T-helper 22 cell (primary cell): ENCODE results near the gene PDE5A.
"Not testable (repeated sequence)": the region's sequence is repeated elsewhere in the genome, so short reads cannot be mapped to it uniquely, and the experiment has no call there.

Experiments used
- DNase-seq: peaks from one replicate; pipeline ENCODE4 v3.0.0-alpha.2; 2020; ENCODE audit warnings: low read depth

Gene PDE5A

DNA sequence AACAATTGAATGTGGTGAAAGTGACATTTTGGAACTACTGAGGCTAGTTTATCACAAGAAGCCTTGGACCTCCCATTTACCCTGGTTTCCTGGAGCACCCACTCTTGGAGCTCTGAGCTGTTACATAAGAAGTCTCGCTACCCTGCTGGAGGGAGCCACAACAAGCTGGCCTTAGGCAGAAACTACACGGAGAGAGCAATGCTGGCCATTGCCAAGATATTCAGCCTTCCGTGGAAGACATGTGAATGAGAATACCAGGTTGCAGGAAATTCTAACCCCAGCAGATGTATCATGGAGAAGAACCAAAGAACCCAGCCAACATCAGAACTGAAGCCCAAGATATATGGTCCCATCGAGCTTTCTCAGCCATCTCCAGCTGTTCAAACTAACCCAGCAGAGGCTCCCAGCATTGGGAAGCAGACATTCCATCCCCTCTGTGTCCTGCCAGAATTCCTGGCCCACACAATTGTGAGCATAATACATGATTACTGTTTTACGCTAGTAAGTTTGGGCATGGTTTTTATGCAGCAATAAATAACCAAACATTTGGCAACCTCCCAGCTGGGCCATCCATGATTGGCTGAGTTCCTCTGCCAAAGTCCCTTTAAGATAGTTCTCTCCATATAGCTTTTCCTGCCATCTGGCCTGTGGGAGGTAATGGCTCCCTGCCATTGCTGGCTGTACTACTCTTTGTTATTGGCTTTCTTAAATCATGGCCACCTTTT lies 17.9 kb upstream of the PDE5A start:
- no peak for DNase-seq

DNA sequence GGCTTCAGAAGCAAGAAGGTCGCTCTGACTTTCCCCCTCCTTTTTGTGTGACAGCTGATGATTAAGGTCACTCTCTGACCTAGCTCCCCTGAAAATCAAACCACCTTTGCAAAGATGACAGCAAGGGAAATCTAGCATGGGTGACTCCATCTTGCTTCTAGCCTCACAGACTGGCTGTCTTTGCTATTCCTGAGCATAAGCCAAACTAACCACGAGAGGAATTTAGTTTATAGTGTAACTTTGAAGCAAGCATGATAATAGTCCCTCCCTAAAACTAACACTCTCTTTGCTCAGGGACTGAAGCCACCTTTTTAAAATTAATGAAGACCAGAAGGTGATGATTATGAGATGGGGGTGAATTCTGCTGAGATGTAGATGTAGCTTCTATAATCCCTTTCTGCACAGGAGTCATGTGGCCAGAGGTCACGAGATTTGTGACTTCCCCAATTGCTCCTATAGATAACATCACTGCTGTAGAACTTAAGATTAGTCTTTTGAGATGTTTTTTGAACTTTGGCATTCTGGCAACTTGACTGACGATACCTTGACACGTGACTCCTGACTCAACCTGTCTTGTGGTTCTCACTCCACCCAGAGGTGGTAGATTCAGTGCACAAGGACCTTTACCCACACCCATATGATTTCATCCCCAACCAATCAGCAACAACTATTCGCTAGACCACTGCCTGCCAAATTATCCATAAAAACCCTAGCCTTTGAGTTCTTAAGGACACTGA lies 14.9 kb upstream of the PDE5A start:
- no peak for DNase-seq

DNA sequence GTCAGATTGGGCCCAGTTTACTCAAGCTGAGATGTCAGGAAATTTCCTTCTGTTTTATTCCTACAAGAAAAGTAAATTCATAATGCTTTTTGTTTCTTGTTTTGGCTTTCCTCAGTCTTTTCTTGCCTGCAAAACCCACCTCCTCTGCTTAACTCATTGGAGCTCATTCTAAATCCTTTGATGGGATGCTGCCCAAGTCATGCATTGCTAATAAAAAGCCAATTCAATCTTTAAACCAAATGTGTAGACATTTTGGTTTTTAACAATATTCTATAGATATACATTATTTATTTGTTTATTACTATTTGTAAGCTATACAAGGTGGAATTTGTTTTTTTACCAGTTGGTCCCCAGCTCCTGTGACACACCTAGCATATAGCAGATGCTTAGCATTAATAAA lies 13.2 kb upstream of the PDE5A start:
- no peak for DNase-seq

DNA sequence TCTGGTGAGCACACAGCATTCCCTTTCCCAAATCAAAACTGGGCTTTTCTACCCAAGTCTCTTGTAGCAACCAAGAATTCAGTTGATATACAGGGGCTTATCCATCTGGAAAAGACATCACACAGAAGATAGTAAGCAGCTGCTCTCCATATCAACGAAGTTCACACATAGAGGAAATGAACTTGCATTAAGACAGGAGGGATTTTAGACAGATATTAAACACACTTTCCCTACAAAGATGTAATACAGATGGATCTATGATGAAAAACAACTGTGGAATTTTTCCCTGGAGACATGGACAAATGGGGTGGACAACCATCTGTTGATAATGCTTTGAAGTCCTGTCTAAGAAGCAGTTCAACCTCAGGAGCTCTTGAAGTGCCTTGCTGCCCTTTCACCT lies 9.8 kb upstream of the PDE5A start:
- no peak for DNase-seq

DNA sequence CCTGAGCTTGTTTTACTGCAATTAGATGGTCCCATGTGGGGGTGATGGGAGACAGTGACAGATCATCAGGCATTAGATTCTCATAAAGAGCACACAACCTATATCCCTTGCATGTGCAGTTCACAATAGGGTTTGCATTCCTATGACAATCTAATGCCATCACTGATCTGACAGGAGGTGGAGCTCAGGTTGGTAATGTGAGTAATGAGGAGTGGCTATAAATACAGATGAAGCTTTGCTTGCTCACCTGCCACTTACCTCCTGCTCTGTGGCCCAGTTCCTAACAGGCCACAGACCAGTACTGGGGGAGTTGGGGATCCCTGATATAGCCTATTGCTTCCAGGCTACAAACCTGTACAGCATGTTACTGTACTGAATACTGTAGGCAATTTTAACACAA lies 8.2 kb upstream of the PDE5A start:
- DNase-seq, result not testable (repeated sequence)

DNA sequence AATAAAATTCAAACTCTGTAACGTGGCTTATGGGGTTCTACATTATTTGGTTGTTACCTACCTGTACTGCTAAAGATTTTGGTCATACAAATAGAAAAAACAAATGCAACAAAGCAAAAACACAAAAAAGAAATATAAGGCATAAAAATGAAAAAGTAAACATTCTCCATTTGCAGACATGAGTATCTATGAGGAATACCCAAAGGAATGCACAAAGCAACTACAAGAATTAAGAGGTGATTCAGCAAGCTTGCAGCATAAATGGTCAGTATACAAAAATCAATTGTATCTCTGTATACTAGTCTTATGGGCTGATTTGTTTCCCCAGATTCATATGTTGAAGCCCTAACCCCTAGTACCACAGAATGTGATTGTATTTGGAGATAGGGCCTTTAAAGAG lies 3.6 kb upstream of the PDE5A start:
- no peak for DNase-seq

DNA sequence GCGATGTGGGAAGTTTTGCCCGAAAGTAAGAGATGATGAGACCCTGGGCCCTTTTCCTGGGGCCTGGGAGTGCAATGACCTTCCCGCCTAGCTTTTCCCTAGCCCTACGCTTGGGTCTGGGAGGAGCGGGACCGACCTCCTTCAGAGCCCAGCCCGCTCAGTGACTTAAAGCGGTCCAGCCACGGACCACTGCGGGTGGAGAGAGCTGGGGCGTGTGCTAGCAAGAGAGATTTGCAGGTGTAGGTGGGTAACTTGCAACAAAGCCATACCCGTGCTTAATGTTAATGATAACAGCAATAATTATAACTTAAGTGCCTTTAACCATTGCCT lies 503 bp upstream of the PDE5A start:
- no peak for DNase-seq

DNA sequence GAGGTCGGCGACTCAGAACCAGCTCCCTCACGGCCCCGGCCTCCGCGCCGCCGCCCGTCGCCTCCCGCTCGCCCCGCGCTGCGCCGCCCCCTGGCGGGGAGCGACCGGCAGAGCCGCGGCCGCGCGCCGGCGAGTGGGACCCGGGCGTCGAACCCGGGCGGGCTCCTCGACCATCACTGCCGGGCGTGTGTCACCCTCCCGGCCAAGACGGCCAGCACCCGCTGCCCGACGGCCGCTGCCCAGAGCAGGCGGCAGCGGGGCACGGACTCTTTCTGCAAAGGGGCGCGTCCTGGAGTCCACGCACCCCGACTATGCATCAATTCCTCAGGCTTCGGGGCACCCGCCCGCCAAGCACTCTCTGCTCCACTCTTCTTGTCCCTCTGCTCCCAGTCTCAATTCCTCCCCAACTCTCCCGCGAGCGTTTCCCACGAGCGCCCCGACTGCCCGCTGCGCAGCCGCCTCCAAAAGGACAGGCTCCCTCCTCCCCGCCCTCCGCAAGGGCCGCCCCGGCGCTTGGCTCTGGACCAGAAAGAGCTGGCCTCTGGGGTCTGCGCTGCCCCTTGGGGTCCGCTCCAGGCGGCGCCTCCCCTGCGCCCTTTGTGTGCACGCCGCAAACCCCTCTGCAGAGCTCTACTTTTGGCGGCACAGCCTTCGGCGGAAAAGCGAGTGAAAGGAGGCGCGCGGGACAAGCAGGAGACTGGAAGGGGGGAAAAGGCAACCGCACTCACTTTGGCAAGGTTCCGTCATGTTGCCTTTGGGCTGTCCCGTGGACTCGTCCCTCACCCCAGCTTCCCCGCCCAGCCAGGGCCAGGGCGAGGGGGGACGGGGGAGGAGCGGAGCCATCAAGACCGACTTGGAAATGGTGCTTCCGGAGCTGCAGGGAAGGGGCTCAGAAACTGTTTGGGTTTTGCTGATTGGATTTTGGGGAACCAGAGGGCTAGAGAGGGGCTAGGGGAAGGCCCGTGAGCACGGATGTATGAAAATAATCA lies 1.0 kb downstream of the PDE5A start:
- peak; percentile 7 for DNase-seq

DNA sequence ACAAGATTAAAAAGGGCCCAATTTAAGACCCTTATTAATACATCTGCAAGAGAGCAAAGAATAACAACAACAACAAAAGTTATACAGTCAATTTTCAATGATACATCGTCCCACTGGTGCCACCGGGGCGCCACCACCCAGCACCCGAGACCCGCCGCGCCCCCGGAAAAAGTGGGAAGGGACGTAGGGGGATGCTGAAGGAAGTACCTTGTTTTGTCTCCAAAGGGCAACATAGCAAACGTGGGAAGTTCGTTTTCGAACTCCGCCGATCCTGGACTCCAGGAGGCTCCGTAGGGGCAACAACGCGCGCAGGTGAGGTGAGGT lies 1.7 kb downstream of the PDE5A start:
- DNase-seq, result no peak

DNA sequence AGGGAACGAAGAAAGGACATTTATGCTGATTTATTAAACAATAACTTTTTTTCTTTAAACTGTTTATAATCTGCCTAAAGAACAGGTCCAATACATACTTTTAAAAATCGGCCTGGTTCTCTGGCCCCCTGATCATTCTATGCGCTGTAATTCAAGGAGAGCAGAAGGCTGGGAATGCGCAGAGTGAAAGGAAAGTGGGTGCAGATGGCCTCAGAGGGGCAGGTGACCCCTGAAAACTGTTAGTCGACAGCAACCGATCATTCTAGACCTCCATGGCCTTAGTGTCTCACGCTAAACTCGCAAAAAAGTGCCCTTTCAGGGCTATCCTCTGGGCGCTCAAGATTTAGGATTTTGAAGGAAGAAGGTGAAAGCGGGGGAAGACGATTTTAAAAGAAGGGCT lies 2.2 kb downstream of the PDE5A start:
- no peak for DNase-seq

DNA sequence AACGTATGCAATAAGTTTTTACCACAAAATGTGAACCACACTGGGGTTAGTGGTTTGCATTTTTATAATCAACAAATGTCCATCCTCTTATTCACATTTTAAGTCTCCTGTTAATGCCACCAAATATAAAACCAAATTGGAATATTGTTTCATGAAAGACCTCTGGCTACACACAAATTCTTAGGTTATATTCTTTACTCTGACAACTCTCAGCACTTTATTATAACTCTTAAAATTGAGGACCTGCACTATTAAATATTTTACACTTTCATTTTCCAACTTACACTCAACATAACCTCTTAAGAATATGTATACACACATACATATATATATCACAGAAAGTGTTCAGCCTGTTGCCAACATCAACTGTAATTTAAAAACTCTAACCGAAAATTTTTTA lies 2.8 kb downstream of the PDE5A start:
- DNase-seq, result no peak

DNA sequence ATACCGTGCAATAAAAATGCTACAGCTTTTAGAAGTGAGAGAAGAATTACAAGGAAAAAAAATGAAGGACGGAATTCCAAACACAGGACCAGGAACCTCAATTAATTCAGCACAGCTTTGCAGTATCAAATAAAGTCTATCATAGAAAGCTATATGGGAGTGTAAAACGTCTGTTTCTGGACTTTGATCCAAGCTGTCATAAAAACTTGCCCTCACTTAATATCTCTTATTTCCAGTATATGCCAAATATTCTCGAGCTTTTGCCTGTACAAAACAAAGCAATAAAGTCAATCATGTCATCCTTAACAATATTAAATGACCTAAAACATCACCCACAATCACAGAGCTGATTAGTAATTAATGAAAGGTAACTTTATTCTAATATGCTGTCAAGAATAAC lies 4.2 kb downstream of the PDE5A start:
- DNase-seq, result no peak

DNA sequence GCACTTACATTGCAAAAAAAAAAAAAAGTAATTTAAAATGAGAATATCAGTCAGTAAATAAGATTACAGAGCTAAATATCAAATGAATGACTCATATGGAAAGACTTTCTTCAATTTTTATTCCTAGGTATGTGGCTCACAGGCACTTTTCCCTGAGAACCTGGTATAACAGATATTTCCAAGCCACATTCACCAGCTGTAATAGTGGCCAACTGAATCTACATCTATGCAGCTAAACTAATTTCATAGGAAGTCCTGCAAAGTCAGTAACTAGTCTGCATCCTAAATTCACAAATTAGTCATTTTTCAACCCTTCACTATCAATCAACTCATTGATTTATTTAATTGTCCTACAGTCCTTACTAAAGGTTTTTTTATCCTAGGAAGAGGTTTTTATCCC lies 5.6 kb downstream of the PDE5A start:
- no peak for DNase-seq

DNA sequence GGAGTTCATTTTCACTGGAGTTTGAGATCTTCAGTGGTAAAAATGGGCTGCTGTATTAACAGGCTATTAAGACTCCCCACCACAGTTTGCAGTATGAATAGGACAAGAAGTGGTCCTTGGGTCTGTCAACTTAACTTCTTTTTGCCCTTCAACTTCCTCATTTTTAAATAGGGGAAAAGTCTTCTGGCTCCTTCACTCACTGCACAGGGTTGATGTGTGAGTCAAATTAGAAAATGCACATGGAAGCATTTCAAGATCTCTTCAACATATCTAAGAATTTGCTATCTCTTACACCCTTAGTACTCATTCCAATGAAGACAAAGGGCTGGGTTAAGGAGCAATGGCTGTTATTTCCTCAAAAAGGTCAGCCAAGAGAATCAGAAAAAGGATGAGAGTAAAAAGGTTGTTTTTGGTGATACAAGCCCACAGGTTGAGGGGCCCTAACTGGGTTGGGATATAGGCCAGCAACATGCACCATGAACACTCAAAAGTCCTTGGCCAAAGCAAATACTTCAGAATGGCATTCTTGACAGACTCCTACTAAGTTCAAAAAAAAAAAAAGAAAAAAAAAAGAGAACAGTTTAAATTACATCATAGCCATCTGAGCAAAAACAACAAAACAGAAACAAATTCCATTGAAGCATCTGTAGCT lies 13.4 kb downstream of the PDE5A start:
- no peak for DNase-seq

DNA sequence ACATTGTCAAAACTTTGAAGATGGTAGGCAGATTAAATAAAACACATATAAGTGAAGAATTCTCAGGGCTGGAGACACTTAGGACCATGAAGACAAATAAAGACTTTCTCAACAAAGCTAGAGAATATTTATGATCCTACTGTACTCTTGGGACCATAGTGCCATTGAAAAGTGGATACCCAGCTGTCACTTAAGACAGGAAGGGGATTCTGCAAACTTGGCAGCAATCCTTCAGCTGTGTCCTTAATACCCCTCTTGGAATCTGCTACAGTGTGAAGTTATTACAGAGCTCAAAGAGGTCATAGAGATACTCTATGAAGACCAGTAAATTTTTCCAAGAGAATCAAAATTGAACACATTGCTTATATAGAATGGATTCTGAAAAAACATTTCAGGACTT lies 24.3 kb downstream of the PDE5A start:
- no peak for DNase-seq

DNA sequence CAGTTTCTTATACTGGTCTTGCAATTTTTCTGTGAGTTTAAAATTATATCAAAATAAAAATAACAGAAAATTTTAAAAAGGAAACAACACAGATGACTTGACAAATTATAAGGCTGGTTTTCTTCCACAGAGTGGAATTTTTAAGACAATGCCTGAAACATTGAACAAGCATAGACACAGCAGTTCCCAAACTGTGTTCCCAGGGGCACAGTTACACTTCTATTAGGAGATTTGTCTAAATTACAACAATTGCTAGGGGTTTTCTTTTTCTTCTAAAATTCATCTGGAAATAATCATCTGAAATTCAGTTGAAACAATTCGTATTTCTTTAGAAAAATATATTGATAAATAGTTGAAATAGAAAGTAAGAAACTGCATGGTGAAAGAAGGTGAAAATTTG lies 26.2 kb downstream of the PDE5A start:
- DNase-seq, result no peak

DNA sequence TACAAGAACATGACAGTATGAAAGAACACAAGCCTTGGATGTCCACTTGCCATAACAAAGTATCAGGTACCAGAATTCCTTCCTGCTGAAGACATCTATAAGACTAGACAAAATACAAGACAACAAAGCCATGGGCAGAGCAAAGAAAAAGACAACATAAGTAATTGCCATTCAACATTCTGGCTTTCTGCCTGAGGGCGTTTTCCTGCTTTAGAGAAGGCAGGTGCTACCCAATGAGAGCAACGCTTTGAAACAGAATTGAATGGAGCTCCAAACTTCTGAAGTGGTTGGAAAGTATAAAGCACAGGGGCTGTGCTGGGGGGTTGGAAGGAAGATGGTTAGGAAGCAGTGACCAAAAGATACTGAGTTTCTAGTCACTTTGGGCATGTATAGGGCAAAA lies 30.1 kb downstream of the PDE5A start:
- DNase-seq, result no peak

DNA sequence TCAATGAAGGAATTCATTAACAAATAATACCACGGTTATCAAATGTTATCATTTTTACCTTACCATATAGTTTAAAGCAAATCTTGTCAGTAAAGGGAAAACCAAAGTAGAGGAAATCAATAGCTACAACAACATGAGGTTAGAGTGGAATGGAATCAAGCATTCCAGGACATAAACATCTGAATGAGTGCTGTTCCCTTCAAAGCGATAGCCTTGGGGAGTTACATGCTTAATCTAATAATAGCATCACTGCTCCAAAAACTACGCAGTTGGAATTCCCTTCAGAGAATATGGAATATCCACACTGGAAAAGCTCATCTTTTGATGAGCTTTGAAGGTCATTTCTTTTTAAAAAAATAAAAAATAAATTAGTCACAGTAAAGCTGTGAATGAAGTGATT lies 31.2 kb downstream of the PDE5A start:
- DNase-seq, result no peak

DNA sequence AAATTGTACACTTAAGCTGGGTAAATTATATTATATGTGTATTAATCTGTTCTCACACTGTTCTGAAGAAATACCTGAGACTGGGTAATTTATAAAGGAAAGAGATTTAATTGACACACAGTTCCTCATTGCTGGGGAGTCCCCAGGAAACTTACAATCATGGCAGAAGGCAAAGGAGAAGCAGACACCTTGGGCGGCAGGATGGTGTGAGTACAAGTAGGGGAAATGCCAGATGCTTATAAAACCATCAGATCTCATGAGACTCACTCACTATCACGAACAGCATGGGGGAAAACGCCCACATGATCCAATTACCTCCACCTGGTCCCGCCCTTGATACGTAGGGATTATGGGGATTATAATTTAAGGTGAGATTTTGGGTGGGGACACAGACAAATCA lies 34.9 kb downstream of the PDE5A start:
- DNase-seq, result no peak

DNA sequence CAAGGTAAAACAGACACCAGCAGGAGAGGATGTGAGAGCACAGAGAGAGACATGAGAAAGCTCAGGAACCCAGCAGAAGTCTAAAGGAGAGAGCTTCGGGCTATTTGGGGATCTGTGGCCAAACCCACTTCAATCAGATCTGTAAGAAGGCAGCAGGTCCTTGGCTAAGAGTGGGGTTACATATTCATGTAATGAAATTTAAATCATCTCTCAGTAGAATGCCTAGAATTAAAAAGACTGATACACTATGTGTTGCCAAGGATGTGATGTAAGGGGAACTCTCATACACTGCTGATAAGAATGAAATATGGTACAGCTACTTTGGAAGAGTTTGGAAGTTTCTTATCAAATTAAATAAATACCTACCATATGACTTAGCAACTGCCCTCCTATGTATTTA lies 35.8 kb downstream of the PDE5A start:
- no peak for DNase-seq

DNA sequence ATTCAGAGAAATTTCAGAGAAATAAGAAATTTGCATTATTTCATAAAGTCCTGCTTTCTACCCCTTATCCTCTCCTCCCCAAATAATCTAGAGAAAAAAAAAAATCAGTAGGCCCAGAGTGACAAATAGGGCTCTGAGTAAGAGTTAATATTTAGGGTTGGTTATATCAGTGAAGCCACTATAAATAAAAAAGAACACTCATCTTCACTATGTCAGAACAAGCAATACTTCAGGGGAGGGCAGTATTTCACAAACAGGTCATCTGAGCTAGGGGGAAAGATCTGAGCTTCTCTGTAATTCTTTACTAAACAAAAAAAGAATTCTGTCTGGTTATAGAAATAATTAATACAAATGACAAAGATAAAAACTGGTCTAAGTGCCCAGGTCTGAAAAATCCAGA lies 39.4 kb downstream of the PDE5A start:
- no peak for DNase-seq

DNA sequence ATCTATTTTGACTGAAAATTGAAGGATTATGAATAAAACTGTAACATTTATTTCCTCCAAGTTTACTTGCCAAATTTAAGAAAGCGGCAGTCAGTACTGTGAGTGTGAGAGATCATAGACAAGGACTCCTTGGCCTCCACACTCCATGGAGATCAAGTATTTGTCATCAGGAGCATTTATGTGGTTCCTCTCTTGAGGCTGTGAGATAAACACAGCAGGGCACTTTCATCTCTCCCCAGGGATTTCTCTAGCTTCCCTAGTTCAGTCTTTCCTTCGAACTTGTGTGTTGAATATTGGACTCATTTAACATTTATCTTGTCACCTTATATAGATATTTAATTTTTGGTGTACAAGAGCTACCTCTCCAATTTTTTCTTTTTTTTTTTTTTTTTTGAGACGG lies 40.8 kb downstream of the PDE5A start:
- no peak for DNase-seq

DNA sequence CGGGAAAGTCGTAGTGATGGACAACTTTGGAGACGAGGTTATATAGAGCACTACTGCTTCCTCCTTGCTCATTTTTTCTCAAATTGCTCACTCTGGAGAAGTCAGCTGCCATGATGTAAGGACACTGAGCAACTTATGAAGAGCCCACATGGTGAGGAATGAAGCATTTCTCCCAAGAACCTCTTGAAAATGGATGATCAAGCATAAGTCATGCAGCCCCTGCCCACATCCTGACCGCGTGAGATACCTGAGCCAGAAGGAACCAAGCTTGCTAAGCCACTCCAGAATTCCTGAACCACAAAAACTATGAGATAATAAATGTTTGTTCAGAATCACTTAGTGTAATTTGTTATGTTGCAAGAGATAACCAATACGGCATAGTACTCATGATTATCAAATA lies 42.8 kb downstream of the PDE5A start:
- DNase-seq, result no peak
